Loucy (cell line): ENCODE measurements around the gene IRX5.
A peak's percentile ranks its signal among the peaks of the same experiment; 100 is the strongest.

Source experiments
- CTCF ChIP-seq: fragments of 200-600 bp; sonication (generic); conservative IDR thresholded peaks from 2 replicates; pipeline ENCODE4 v1.5.1; 2014; ENCODE audit warnings: mild to moderate bottlenecking, antibody characterized with exemption, low read length
- EZH2phosphoT487 ChIP-seq: fragments of 200-600 bp; IDR thresholded peaks from 2 replicates; pipeline ENCODE4 v1.6.1; 2018; ENCODE audit warnings: antibody characterized with exemption, mild to moderate bottlenecking, moderate library complexity, borderline replicate concordance

GRCh38 chr16:54937671-54938211, 7.1 kb downstream of the IRX5 start:
- TF ChIP-seq CTCF (peak; percentile 10), EZH2phosphoT487 (no peak)
